GM21737 (cell line): ENCODE measurements around the gene SNAPIN.

Experiments
- ATAC-seq: cut with Tn5 transposase; IDR thresholded peaks from one replicate; pipeline ENCODE4 v1.9.1; 2021; ENCODE audit warnings: mild to moderate bottlenecking, moderate library complexity; ENCODE audit not compliant: unreplicated experiment

SNAPIN gene, protein sequence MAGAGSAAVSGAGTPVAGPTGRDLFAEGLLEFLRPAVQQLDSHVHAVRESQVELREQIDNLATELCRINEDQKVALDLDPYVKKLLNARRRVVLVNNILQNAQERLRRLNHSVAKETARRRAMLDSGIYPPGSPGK

DNA sequence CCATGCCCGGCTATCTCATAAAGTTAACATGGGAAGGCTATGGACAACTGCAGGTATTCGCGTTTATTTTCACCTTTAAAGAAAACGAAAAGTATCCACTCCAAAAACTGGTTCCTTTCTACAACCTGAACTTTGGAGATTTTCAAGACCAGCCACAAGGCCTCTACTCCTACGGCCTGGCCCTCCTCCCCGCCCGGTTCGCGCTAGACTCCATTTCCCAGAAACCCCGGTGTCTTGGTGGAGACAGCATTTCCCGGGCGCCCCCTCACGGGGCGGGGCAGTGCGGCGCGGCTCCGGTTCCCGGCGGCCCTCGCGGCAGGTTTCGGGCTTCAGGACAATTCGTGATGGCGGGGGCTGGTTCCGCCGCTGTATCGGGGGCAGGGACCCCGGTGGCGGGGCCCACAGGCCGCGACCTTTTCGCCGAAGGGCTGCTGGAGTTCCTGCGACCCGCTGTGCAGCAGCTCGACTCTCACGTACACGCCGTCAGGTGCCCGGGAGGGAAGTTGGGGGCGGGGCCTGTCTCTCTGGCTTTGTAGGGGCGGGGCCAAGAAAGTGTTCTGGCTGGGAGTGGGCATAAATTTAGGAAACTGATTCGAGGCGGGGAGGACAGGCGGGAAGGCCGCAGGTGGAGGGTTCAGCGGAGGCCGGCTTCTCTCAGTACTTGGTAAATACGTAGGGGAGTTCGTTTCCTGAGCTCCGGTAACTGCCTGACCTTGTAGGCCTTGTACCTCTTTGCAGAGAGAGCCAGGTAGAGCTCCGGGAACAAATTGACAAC, at the start of gene SNAPIN:
SNAPIN (plus strand) TSS at position 304 of the 775 bp plus-strand sequence; CDS start at position 345, 41 bp downstream.
- peak; percentile 92 for ATAC-seq

DNA sequence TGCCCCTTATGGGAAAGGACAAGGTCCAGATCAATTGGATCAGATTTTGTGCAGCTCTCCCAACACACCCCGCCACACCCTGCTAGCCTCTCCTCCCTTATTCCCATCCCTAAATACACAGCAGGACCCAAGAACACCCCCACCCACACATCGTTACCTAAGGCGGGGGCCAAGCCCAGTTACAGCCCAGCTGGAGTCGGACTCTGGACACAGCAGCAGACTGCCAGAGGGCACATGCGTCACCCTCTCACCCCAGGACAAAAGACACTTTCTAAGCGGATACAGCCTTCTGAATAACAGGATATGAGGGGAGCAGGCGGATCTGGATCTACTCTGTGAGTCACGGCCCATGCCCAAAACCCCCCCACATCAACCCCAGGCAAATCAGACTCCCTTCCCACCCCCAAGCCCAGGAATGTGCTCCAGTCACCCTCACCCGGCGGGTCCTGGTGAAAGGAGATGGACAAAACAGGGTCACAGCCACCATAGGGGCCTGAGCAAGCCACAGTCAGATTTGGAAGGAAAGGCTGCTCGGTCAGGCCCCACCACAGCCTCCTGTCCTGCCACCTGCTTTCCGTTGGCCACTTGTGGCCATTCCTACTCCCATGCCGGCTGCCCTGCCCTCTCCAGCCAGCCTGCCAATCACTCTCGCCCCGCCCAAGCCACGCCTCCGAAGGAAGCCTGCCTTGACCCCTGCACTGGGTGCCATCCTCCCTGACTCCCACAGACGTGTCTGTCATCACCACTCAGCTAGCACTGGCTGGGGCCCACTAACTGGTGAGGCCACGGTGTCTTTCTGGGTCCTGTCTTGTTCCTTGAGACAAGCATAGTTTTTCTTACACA, 49.5 kb upstream of the SNAPIN start:
- ATAC-seq = no peak

DNA sequence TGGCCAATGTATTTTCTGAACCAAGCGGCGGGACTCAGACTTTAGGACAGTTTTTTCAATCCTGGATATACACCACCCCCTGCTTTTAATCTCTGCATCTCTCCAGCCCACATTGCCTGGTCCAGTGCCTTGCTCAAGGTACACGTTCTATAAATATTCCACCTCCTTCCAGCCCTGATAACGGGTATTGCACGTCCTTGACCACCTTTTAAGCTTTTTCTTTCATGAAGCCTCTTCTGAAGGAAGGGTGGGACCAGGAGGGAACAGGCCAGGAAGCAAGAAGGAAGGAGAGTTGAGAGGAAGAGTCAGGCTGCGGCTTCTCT, 49.0 kb upstream of the SNAPIN start:
- no peak for ATAC-seq

DNA sequence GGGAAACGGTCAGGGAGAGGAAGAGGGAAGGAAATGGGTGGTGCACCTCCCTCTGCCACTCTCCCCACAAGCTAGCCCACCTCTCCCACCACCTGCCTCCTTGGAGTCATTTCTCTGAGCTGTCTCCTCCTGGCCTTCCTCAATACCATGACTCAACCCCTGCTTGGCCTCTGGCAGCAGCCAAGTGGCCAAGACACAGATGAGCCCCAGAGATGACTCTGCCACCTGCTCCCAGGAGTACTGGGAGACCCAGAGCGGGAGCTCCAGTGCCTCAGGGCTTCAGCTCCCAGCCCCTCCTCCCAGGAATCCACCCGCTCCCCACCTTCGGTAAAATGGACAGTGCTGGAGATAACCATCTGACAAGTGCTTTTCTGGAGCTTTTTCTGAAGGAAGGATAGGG, 48.2 kb upstream of the SNAPIN start:
- ATAC-seq = no peak

DNA sequence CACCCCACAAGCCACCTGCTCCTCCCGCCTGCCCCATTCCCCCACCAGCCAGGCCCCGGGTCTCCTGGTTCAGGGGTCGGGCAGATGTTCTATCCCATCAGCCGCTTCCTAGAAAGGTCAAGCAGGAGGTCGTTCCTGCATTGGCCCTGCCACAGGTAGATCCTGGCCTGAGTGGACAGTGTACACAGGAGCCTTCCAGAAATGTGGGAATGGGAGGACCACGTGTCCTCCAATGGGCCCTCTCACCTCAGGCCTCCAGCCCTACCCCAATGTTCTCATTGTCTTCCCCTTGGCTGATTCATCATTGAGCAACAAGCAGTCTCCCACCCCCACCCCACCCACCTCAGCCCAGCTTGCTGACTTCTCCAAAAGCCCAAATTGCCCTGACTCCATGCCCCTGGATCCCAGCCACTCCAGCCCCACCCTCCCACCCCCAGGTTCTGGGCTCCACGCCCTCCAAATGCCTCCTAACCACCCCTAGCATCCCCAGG, 47.6 kb upstream of the SNAPIN start:
- ATAC-seq = no peak

DNA sequence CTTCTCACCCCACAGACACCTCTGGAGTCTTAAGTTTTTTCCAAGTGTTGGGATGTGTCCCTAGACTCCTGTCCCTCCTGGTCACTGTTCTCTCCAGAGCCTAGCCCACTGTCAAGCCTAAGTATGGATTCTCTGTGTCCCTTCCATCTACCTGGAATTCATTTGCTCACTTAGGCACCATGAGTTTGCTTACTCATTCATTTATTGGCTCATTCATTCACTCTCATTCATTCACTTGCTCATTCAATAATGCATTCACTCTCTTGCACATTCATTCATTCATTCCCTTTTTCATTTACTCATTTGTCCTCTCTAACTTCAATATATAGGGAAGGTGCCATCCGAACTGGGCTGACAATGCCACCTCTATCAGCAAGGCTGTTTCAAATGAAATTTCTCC, 47.1 kb upstream of the SNAPIN start:
- ATAC-seq = no peak

DNA sequence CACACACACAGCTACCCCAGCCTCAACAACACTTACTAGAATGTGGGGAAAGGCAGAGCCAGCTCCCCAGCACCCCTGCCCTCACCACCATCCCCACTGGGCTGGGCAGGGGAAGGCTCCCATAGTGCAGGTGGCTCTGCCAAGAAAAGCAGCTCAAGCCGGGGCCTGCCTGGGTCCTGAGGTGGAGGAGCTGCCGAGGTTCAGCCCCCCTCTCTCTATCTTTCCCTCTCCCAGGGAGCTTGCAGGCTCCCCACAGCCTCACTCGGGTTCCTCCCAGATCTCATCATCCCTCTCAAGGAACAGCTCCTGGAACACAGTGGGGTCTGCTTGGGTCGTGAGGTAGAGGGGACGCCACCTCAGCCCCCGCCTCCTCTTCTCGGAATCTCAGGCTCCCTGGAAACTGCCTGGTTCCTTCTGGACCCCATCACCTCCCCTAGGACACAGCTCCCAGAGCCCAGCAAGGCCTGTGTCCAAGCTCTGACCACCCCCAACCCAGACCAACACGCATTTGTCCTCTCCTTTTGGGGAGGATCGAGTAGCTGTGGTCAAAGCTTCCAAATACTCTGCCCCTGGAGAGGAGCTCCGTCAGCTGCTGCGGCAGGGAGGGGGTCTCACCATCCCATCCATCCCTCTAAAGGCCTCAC, 46.3 kb upstream of the SNAPIN start:
- ATAC-seq = no peak

DNA sequence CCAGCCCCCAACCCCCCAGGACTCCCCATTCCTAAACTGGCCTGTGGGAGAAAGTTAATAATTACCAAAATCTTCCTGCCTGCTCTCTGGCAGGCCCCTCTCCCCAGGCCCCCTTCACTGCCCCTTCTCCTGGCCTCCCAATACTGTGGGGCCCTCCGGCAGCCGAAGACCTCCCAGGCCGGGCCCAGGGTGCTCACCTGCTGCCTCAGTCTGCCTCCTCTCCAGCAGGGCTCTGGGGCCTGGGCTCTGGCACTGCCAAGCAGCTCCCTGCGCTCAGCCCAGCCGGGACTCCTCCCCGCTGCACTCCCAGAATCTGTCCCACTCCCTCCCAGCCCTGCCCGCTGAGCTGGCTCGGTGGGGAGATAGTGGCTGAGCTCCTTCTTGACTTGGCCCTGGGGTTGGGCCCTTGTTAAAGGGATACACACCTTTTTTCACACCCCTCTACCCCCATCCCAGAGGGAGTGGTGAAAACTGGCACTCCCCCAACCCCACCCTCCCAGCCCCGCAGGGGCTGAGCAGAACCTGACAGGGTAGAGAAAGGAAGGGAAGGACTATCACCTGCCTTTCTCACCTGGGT, 45.7 kb upstream of the SNAPIN start, which contains the start of gene S100A16:
S100A16 (minus strand) TSS at position 383 of the 577 bp plus-strand sequence. CDS start 4,986 bp downstream, outside the sequence.
- no peak for ATAC-seq

DNA sequence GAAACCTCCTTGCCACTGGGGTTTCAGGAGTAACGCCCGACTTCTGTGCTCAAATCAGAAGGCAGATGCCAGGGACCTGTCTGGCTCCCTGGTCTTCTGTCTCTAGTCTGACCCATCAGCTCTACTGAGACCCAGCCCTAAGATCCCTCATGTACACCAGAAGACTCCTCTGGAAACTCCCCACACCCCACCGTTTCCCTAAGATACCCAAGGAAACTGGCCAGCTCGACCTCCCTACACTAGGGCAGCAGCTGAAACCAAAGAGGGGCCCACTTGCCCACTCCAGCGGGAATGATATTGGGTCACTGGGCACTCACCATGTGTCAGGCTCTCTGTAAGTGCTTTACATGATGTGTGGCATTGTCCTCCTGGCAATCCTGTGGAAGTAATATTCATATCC, 45.1 kb upstream of the SNAPIN start:
- ATAC-seq = no peak

DNA sequence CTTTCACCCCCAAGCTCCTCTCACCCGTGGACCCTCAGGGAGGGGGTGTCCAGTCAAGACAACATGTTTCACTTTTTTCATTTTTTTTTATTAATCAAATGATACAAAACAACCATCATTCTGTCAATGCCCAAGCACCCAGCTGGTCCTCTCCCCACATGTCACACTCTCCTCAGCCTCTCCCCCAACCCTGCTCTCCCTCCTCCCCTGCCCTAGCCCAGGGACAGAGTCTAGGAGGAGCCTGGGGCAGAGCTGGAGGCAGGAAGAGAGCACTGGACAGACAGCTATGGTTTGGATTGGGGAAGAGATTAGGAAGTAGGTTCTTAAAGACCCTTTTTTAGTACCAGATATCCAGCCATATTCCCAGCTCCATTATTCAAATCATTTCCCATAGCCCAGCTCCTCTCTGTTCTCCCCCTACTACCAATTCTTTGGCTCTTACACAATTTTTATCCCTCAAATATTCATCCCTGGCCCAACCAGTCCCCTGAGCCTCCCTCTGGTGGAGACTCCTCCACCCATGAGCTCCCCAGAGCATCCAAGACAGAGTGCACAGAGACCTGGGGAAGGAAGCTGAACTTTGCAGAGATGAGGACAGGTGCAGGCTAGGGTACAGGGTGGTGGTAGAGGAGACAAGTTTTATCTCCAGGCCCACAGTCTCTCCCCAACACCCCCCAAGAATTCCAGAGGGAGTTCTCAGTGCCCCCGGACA, 44.2 kb upstream of the SNAPIN start:
- ATAC-seq = no peak

DNA sequence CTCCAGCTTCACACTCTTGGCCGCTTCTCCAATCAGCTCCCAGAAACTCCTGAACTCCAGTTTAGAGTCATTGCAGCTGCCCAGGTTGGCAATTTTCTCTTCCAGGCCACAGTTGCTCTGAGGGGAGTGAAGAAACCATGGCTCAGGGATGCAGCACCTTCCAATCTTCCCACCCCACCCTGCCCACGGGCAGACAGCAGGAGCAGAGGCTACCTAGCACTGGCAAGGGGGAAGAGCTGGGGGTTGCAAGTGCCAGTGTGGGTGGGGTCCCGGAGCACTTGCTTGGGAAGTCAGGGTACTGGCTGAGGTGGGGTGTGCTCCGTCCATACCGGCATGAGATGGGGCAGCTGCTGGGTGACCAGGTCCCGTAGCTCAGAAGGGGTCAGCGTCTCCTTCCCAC, 43.6 kb upstream of the SNAPIN start:
- ATAC-seq = no peak

DNA sequence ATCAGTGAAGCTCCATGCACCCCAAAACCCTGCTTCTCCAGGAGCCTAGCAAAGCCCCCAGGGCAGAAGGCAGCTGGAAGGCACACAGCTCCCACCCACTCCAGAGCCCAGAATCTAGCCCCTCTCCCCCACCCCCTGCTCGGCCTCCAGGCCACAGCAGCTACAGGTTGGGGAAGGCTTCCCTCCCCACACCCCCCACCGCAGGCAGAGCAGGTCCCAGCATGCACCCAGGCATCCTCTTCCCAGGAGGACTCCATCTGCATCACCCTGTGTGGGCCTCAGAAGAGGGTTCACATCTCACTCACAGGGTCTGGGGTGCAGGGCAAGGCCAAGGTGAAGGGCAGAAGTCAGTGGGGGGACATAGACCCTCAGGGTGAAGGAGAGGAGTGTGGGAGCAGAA, 43.1 kb upstream of the SNAPIN start:
- ATAC-seq = no peak

DNA sequence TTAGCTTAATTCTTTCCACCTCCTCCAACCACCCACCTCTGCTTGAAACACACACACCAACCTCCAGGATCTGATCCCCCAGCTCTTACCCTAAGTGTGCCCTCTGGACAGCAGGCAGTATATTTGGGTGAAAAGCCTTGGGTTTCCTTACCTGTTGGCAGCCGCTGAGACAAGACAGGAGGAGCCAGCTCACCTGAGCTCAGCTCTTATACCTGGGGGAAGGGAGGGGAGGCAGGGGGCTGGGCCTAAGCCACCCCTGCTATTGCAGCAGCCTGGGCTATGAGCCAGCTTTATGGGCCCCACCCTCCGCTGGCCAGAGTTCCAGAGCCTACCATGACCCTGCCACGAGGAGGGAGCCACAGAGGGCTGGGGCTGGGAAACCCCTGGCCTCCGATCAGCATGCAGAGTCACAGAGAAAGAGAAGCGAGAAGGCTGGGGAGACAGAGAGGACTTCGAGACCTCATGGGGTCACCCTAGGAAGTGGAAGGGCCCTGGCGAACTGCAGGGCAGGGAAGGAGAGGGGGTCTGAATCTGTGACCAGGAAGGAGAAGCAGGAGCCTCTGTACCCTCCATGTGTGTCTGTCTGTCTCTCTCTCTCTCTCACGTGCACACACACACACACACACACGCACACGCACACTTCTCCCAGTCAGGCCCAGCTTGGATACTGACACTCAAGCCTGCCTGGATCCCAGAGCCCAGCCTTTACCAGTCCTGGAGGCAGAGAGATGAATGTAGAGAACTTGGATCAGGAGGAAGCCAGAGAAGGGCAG, 42.2 kb upstream of the SNAPIN start, which contains the start of gene S100A14:
S100A14 (minus strand) TSS at position 182 of the 773 bp plus-strand sequence. CDS start 467 bp downstream, outside the sequence.
- no peak for ATAC-seq

DNA sequence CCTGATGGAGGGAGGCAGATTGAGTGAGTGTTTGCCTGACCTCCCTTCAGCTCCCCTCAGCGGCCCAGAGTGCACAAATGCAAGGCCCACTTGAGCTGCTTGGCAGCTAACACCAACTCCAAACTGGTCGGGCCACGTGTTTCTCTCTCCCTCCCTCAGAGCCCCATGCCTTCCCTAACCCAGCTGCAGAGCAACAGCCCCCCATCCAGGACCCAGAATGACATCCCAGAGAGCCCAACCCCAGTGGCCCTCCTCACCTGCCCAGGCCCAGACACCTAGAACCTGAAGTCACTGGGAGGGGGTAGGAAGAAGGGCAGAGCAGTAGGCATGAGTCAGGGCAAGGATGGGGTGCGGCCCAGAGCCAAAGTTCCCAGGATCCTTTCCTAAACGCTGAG, 41.6 kb upstream of the SNAPIN start:
- ATAC-seq = no peak

DNA sequence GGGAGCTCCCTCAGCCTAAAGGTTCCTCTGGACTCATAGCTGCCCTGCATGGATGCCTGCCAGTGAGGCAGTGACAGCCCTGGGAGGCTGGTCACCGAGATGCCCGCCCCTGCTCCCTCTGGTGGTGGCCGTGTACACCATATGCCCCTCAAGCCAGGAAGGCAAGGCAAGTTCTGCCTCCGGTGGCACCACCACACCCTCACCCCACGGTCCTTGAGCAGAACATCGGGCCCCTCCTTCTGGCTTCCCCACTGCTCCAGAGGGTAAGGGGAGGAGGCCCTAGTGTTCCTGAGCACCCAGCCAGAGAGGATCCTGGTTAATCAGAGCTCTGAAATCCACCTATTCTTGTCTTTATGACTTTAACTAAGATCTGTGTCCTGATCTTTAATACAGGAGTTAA, 40.8 kb upstream of the SNAPIN start:
- ATAC-seq = no peak

DNA sequence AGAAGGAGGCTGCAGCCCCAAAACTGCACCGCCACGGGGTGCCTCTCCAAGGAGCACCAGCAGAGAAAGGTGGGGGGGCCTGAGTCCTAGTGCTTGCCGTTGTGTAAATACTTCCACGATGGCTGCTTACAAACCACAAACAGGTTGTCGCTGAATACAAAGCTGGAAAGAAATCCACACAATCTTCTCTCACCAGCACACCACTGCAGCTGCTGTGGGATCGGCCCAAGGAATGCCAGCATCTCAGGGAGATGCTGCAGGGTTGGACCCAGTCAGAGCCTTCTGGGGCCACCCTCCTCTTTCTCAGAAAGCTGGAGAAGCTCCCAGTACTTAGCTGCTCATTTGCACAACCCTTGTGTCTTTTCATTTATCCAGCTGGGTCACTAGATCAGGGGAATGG, 39.3 kb upstream of the SNAPIN start:
- no peak for ATAC-seq

DNA sequence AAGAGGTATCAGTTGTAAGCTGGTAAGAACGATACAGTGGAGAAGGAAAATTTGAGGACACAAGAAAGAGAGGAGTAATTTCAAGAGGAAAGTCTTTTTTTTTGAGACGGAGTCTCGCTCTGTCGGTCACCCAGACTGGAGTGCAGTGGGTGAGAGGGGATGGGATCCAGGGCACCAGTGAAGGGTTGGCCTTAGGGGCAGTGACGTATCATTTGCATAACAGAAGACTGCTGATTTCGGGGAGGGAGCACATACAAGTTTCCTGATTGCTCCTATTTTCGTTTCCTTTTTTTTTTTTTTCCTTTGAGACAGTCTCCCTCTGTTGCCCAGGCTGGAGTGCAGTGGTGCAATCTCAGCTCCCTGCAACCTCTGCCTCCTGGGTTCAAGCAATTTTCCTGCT, 35.4 kb upstream of the SNAPIN start:
- no peak for ATAC-seq

DNA sequence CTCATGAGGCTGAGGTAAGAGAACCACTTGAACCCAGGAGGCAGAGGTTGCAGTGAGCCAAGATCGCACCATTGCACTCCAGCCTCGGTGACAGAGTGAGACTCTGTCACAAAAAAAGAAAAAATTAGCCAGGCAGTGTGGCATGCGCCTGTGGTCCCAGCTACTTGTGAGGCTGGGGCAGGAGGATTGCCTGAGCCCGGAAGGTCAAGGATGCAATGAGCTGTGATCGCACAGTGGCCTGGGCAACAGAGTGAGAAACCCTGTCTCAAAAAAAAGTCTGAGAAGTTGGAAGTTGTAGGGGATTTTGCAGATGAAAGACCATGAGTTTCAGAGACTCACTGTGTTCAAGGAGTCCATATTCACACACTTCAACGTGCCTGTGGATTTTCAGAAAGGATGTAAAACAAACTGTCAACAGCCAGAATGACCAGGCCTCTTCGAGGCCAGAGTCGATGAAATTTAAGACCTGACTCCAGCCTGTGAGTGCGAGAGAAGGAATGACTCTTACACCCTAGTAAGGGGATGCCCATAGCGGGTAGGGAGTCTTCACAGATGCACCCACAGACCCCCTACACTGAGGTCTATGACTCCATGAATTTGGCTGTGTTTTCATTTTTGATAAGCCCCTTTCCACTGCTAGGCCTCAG, 33.4 kb upstream of the SNAPIN start:
- no peak for ATAC-seq

DNA sequence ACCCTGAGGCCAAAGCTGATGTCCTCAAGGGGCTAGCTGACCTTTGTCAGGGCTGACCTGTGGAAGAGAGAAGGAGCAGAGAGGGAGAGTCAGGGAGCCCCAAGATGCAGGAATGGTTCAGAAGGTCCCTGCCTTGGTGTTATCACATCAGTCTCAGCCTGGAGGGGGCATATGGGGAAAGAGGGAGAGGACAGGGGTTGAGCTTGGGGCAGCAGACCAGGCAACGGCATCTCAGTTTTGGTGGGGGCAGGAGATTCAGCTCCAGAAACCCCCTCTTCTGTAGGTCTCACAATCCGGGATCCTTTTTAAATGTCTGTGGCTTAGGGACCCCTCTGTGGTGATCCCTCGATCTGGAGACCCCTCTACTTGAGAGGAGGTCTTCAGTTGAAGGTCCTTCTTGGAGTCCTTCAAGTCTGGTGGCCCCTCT, 32.0 kb upstream of the SNAPIN start:
- ATAC-seq = no peak
